Retinal pigment epithelial cell (primary cell): ENCODE measurements around the gene NTN3.
"Not testable (repeated sequence)": the region's sequence is repeated elsewhere in the genome, so short reads cannot be mapped to it uniquely, and the experiment has no call there.

Source experiments
- DNase-seq: peaks from one replicate; pipeline ENCODE4 v3.0.0-alpha.2; 2010; ENCODE audit warnings: low read depth
- H3K4me3 ChIP-seq: 2 replicates; pipeline ENCODE4 v1.5.1; 2011; ENCODE audit warnings: mild to moderate bottlenecking, low read length, control low read depth, moderate library complexity
- CTCF ChIP-seq: conservative IDR thresholded peaks from 2 replicates; pipeline ENCODE4 v1.5.1; 2011; ENCODE audit warnings: low read depth, low read length, control low read depth, inconsistent platforms

NTN3 gene

GRCh38 chr16:2476345-2476720, 5.2 kb downstream of the NTN3 start:
- H3K4me3 ChIP-seq: no peak overlapping the region
- TF ChIP-seq CTCF: no peak
- DNase-seq: no peak

GRCh38 chr16:2476741-2477140, 5.6 kb downstream of the NTN3 start:
- DNase-seq: no peak
- no peak overlapping the region for H3K4me3 ChIP-seq
- TF ChIP-seq CTCF: no peak

GRCh38 chr16:2477327-2477726, 6.2 kb downstream of the NTN3 start:
- DNase-seq: no peak
- H3K4me3 ChIP-seq: no peak overlapping the region
- no peak for TF ChIP-seq CTCF

- H3K4me3 ChIP-seq: no peak overlapping the region
- no peak for TF ChIP-seq CTCF
- DNase-seq: no peak
These were observed 7.2 kb downstream of the NTN3 start for GRCh38 chr16:2478279-2478678.

- DNase-seq, H3K4me3 ChIP-seq: not testable (repeated sequence)
These were observed 8.9 kb downstream of the NTN3 start for GRCh38 chr16:2479996-2480395.

- DNase-seq: no peak
- no peak for TF ChIP-seq CTCF
- no peak overlapping the region for H3K4me3 ChIP-seq
These were observed 9.9 kb downstream of the NTN3 start for GRCh38 chr16:2480948-2481347.

- H3K4me3 ChIP-seq: no peak overlapping the region
- TF ChIP-seq CTCF: no peak
- DNase-seq: no peak
These were observed 10.6 kb downstream of the NTN3 start for GRCh38 chr16:2481676-2482075.

GRCh38 chr16:2482249-2482648, 11.2 kb downstream of the NTN3 start:
- H3K4me3 ChIP-seq: no peak overlapping the region
- DNase-seq: no peak
- no peak for TF ChIP-seq CTCF
